IMR-90 (cell line): Measurements from ENCODE around the gene MYO1D. TPM values are rescaled to one million over a fixed set of nuclear protein-coding genes. Genes with fewer than 3 reads are reported as not detected.
A peak's percentile ranks its signal among the peaks of the same experiment; 100 is the strongest.

Experiments
- ATAC-seq: fragments of 200-7000 bp; cut with Tn5 transposase; 2 replicates; pipeline ENCODE4 v1.9.1; 2020; ENCODE audit warnings: low read depth, mild to moderate bottlenecking, moderate library complexity
- BruUV-seq: library from RNA; stranded (reverse); fragments of 400-500 nt; replicated peaks from 2 replicates; lab custom pipeline; 2021; lab: Mats Ljungman, UMichigan
- CTCF ChIA-PET: fragments of 300-600 bp; formaldehyde crosslinking; extraction: SDS; loops from one replicate; lab custom pipeline; 2021; ENCODE audit warnings: antibody characterized with exemption; lab: Yijun Ruan, JAX
- POLR2A ChIA-PET: fragments of 300-600 bp; sonication (Branson Sonifier 250); formaldehyde crosslinking; loops from one replicate; lab custom pipeline; 2022; ENCODE audit warnings: antibody characterized with exemption; ENCODE audit not compliant: unreplicated experiment; lab: Charles Lee
- DNase-seq: peaks from one replicate; pipeline ENCODE4 v3.0.0; 2013
- H2AFZ ChIP-seq: replicated peaks from 2 replicates; pipeline ENCODE3; 2013; ENCODE audit warnings: low read length, mild to moderate bottlenecking; ENCODE audit not compliant: poor library complexity
- H2AK5ac ChIP-seq: 2 replicates; pipeline ENCODE4 v1.6.1; 2013; ENCODE audit warnings: low read depth, low read length, inconsistent platforms
- H2AK9ac ChIP-seq: replicated peaks from 2 replicates; pipeline ENCODE3; 2013; ENCODE audit warnings: mild to moderate bottlenecking, low read depth, low read length, moderate library complexity; ENCODE audit not compliant: poor library complexity
- H2BK120ac ChIP-seq: 2 replicates; pipeline ENCODE4 v1.6.1; 2013; ENCODE audit warnings: low read depth, low read length, inconsistent platforms
- H2BK15ac ChIP-seq: 3 replicates; pipeline ENCODE4 v1.6.1; 2013; ENCODE audit warnings: low read depth, low read length, inconsistent platforms
- H2BK20ac ChIP-seq: 2 replicates; pipeline ENCODE4 v1.6.1; 2013; ENCODE audit warnings: low read depth, mild to moderate bottlenecking, inconsistent platforms, low read length, moderate library complexity
- H2BK5ac ChIP-seq: 2 replicates; pipeline ENCODE4 v1.6.1; 2013; ENCODE audit warnings: mild to moderate bottlenecking, low read depth, low read length, inconsistent platforms; ENCODE audit not compliant: poor library complexity, severe bottlenecking
- H3K14ac ChIP-seq: replicated peaks from 2 replicates; pipeline ENCODE4 v1.6.1; 2013; ENCODE audit warnings: low read depth, low read length, inconsistent platforms
- H3K18ac ChIP-seq: 2 replicates; pipeline ENCODE4 v1.6.1; 2013; ENCODE audit warnings: low read depth, low read length, control low read depth
- H3K23ac ChIP-seq: 2 replicates; pipeline ENCODE4 v1.6.1; 2013; ENCODE audit warnings: low read depth, low read length, inconsistent platforms
- H3K27ac ChIP-seq: 2 replicates; pipeline ENCODE4 v1.5.1; 2013; ENCODE audit warnings: mild to moderate bottlenecking, control low read depth, low read length; ENCODE audit not compliant: insufficient read depth
- H3K27me3 ChIP-seq: 2 replicates; pipeline ENCODE4 v1.6.1; 2013; ENCODE audit warnings: low read length; ENCODE audit not compliant: control insufficient read depth, insufficient read depth
- H3K36me3 ChIP-seq: 2 replicates; pipeline ENCODE4 v1.6.1; 2013; ENCODE audit warnings: low read length, mixed read lengths; ENCODE audit not compliant: control insufficient read depth, insufficient read depth
- H3K4ac ChIP-seq: 2 replicates; pipeline ENCODE4 v1.6.1; 2013; ENCODE audit warnings: low read depth, low read length, inconsistent platforms
- H3K4me1 ChIP-seq: 2 replicates; pipeline ENCODE4 v1.6.1; 2013; ENCODE audit warnings: low read length, mixed read lengths; ENCODE audit not compliant: control insufficient read depth, insufficient read depth
- H3K4me2 ChIP-seq: 2 replicates; pipeline ENCODE4 v1.6.1; 2013; ENCODE audit warnings: low read depth, mild to moderate bottlenecking, control low read depth, low read length, moderate library complexity
- H3K4me3 ChIP-seq: 2 replicates; pipeline ENCODE4 v1.5.1; 2013; ENCODE audit warnings: low read depth, mild to moderate bottlenecking, control low read depth, low read length, moderate library complexity; ENCODE audit not compliant: insufficient read depth
- H3K56ac ChIP-seq: 2 replicates; pipeline ENCODE4 v1.6.1; 2013; ENCODE audit warnings: low read length, inconsistent platforms; ENCODE audit not compliant: insufficient read depth; ENCODE audit errors: extremely low read depth
- H3K79me1 ChIP-seq, 2 experiments: 2 replicates each; pipeline ENCODE4 v1.6.1; 2013; ENCODE audit warnings: low read length in 2 of 2, inconsistent platforms in 1 of 2, low read depth in 1 of 2
- H3K9ac ChIP-seq: 2 replicates; pipeline ENCODE4 v1.6.1; 2013; ENCODE audit warnings: low read depth, low read length, control low read depth
- H3K9me1 ChIP-seq: 2 replicates; pipeline ENCODE4 v1.6.1; 2013; ENCODE audit warnings: low read length, inconsistent platforms; ENCODE audit not compliant: insufficient read depth
- H3K9me3 ChIP-seq: 2 replicates; pipeline ENCODE4 v1.6.1; 2013; ENCODE audit warnings: low read length; ENCODE audit not compliant: control insufficient read depth, insufficient read depth
- H4K20me1 ChIP-seq: 2 replicates; pipeline ENCODE4 v1.6.1; 2013; ENCODE audit warnings: low read length, inconsistent platforms; ENCODE audit not compliant: insufficient read depth
- H4K5ac ChIP-seq: 2 replicates; pipeline ENCODE4 v1.6.1; 2013; ENCODE audit warnings: mild to moderate bottlenecking, low read depth, low read length, control low read depth
- H4K8ac ChIP-seq, 2 experiments: 2 replicates each; pipeline ENCODE4 v1.6.1; 2013; ENCODE audit warnings: low read depth in 2 of 2, low read length in 2 of 2, control low read depth in 1 of 2, inconsistent platforms in 1 of 2
- H4K91ac ChIP-seq: 2 replicates; pipeline ENCODE4 v1.6.1; 2013; ENCODE audit warnings: low read depth, low read length, inconsistent platforms; ENCODE audit not compliant: insufficient read depth
- CHD1 ChIP-seq: IDR thresholded peaks from 2 replicates; pipeline ENCODE4 v1.6.1; 2012; ENCODE audit warnings: low read depth, low read length, improper control_type of control experiment
- MAFK ChIP-seq: IDR thresholded peaks from 2 replicates; pipeline ENCODE4 v1.6.1; 2012; ENCODE audit warnings: low read depth, low read length, improper control_type of control experiment
- MAZ ChIP-seq: IDR thresholded peaks from 2 replicates; pipeline ENCODE4 v1.6.1; 2012; ENCODE audit warnings: low read depth, mild to moderate bottlenecking, low read length, improper control_type of control experiment, moderate library complexity, borderline replicate concordance
- RFX5 ChIP-seq: IDR thresholded peaks from 2 replicates; pipeline ENCODE4 v1.8.0; 2012; ENCODE audit warnings: low read depth, mild to moderate bottlenecking, low read length, moderate library complexity
- WGBS, 2 experiments: methylation state at CpG; one replicate each; pipeline versions ENCODE4 v1.1.5 to v1.1.7; 2013; ENCODE audit warnings: missing lambda C conversion rate in 2 of 2; ENCODE audit not compliant: insufficient read length in 1 of 2; ENCODE audit errors: extremely low coverage in 2 of 2; 5-methylcytosine and 5-hydroxymethylcytosine counted together
- dilution Hi-C: fragments of 300-500 bp; cut with HindIII; formaldehyde crosslinking; loops from one replicate; pipeline ENCODE4 v1.14.3; 2018; ENCODE audit warnings: low sequenced_read_pairs; ENCODE audit not compliant: unreplicated experiment
- in situ Hi-C: fragments of 300-500 bp; cut with MboI; formaldehyde crosslinking; loops from 3 replicates; pipeline ENCODE4 v1.14.3; 2019; ENCODE audit warnings: low sequenced_read_pairs, inconsistent platforms, mixed read lengths
- intact Hi-C: fragments of 100-400 bp; cut with micrococcal nuclease; formaldehyde crosslinking; loops from 2 replicates; pipeline ENCODE4 v1.10.0; 2022
- polyA plus RNA-seq, 3 experiments: library from polyadenylated mRNA; depleted of rRNA; stranded (reverse); fragments of >200 nt; gene quantifications; 2 replicates each; pipeline ENCODE4 v1.2.3, GENCODE V29; 2012; ENCODE audit warnings: low replicate concordance in 1 of 3
- total RNA-seq: library from RNA; depleted of rRNA; stranded (reverse); fragments of >200 nt; gene quantifications from 2 replicates; pipeline ENCODE4 v1.2.3, GENCODE V29; 2012

The MYO1D gene
- total and polyA plus RNA-seq, 2 of the 4 experiments (the other 2 are of a cell fraction): 0.63 to 0.90 TPM

GRCh38 chr17:32591405-32591804 is 285.5 kb downstream of the MYO1D start:
- WGBS, 2 experiments: no CpG with 5 or more reads among the region's 3 CpGs
- dilution Hi-C loops: no loop called here
- POLR2A ChIA-PET: no interaction called here

More at GRCh38 chr17:32591405-32591804, 285.5 kb downstream of the MYO1D start:
- Histone ChIP-seq H4K20me1 (no peaks in the 10 kb centered on the region), H2BK20ac (no peak overlapping the region), H3K27me3 (peaks cover 2% of the 10 kb centered on the region; the same call in 1 of the 2 replicates), H3K79me1 (no peaks in the 10 kb centered on the region), H3K27ac (no peak overlapping the region), H4K5ac (no peak overlapping the region), H3K4me2 (no peak overlapping the region), H3K14ac (no peak overlapping the region), H3K9me3 (no peaks in the 10 kb centered on the region), H2BK120ac (no peak overlapping the region), H3K4me1 (no peaks in the 10 kb centered on the region), H3K4ac (no peak overlapping the region), H3K23ac (no peak overlapping the region), H2AK9ac (no peak overlapping the region), H3K9ac (no peak overlapping the region), H2AFZ (no peak overlapping the region), H3K18ac (no peak overlapping the region), H2BK5ac (no peak overlapping the region), H3K9me1 (no peaks in the 10 kb centered on the region), H2AK5ac (no peak overlapping the region), H3K4me3 (no peak overlapping the region), H3K36me3 (no peaks in the 10 kb centered on the region), H4K8ac (no peak overlapping the region), H2BK15ac (no peak overlapping the region), H3K56ac (no peak overlapping the region), H4K91ac (no peak overlapping the region)
- BruUV-seq: no TSS peak
- TF ChIP-seq MAFK (peak; percentile 69), RFX5 (no peak), CHD1 (no peak), MAZ (no peak)
- DNase-seq (no peak), ATAC-seq (no peak)
- in situ Hi-C loops (no loop called here), intact Hi-C loops (no loop called here)
- CTCF ChIA-PET: interaction anchor here (0.6 kb wide), 1 partner anchor 23 kb away, joined by 3 read pairs; no protein-coding TSS in a partner anchor
